GM08714 (cell line): ENCODE data around the gene CAND2.
"Not testable (repeated sequence)": the region's sequence is repeated elsewhere in the genome, so short reads cannot be mapped to it uniquely, and the experiment has no call there.

Experiments used
- H3K4me3 ChIP-seq: fragments of 200-500 bp; sonication (Bioruptor generic); 2 replicates; pipeline ENCODE4 v1.5.1; 2014; ENCODE audit warnings: mild to moderate bottlenecking, low read length, inconsistent platforms
- ZNF274 ChIP-seq: IDR thresholded peaks from 2 replicates; pipeline ENCODE4 v1.6.1; 2012; ENCODE audit warnings: mild to moderate bottlenecking, low read depth, low read length

The CAND2 gene

GRCh38 chr3:12759693-12760565 is 36.6 kb upstream of the CAND2 start:
- no peak overlapping the region for H3K4me3 ChIP-seq
- TF ChIP-seq ZNF274: no peak

- no peak for TF ChIP-seq ZNF274
- H3K4me3 ChIP-seq: no peak overlapping the region
Observed at GRCh38 chr3:12764171-12764776, 32.2 kb upstream of the CAND2 start.

- TF ChIP-seq ZNF274: no peak
- H3K4me3 ChIP-seq: no peak overlapping the region
Observed at GRCh38 chr3:12766541-12766940, 29.9 kb upstream of the CAND2 start.

- TF ChIP-seq ZNF274: no peak
- no peak overlapping the region for H3K4me3 ChIP-seq
Observed at GRCh38 chr3:12768579-12769527, 27.6 kb upstream of the CAND2 start.

GRCh38 chr3:12769761-12770160 is 26.7 kb upstream of the CAND2 start:
- H3K4me3 ChIP-seq: no peak overlapping the region
- TF ChIP-seq ZNF274: no peak

GRCh38 chr3:12771236-12771635 is 25.2 kb upstream of the CAND2 start:
- no peak overlapping the region for H3K4me3 ChIP-seq
- TF ChIP-seq ZNF274: no peak

- TF ChIP-seq ZNF274: no peak
- no peak overlapping the region for H3K4me3 ChIP-seq
Observed at GRCh38 chr3:12772462-12772861, 24.0 kb upstream of the CAND2 start.

- no peak for TF ChIP-seq ZNF274
- no peak overlapping the region for H3K4me3 ChIP-seq
Observed at GRCh38 chr3:12773030-12773709, 23.3 kb upstream of the CAND2 start.

- no peak for TF ChIP-seq ZNF274
- no peak overlapping the region for H3K4me3 ChIP-seq
Observed at GRCh38 chr3:12773710-12774086, 22.8 kb upstream of the CAND2 start.

GRCh38 chr3:12774619-12775018 is 21.9 kb upstream of the CAND2 start:
- H3K4me3 ChIP-seq: no peak overlapping the region
- TF ChIP-seq ZNF274: no peak

GRCh38 chr3:12775226-12775625 is 21.3 kb upstream of the CAND2 start:
- no peak for TF ChIP-seq ZNF274
- no peak overlapping the region for H3K4me3 ChIP-seq

GRCh38 chr3:12775970-12776369 is 20.5 kb upstream of the CAND2 start:
- not testable (repeated sequence) for H3K4me3 ChIP-seq

- no peak overlapping the region for H3K4me3 ChIP-seq
- TF ChIP-seq ZNF274: no peak
Observed at GRCh38 chr3:12777171-12777570, 19.3 kb upstream of the CAND2 start.

- no peak for TF ChIP-seq ZNF274
- no peak overlapping the region for H3K4me3 ChIP-seq
Observed at GRCh38 chr3:12780751-12781150, 15.7 kb upstream of the CAND2 start.
